Testis (tissue), 3 donors: ENCODE measurements around the gene CNTN6. TPM values are rescaled to one million over a fixed set of nuclear protein-coding genes. Genes with fewer than 3 reads are reported as not detected.

Source experiments
- DNase-seq: peaks from one replicate; pipeline ENCODE4 v3.0.0-alpha.2; 2019
- H3K27ac ChIP-seq, 2 donors: fragments of 200-600 bp; sonication (generic); one replicate each; pipeline ENCODE4 v1.5.1; 2019
- H3K27me3 ChIP-seq: fragments of 200-600 bp; sonication (generic); one replicate; pipeline ENCODE4 v1.5.1; 2019
- H3K36me3 ChIP-seq: fragments of 200-600 bp; sonication (generic); one replicate; pipeline ENCODE4 v1.5.1; 2017; ENCODE audit warnings: low read depth; ENCODE audit errors: missing control alignments
- H3K4me1 ChIP-seq: fragments of 200-600 bp; sonication (generic); one replicate; pipeline ENCODE4 v1.5.1; 2019
- H3K4me3 ChIP-seq, 2 donors: fragments of 200-600 bp; sonication (generic); one replicate each; pipeline ENCODE4 v1.5.1; 2017 to 2019
- H3K9me3 ChIP-seq: fragments of 200-600 bp; sonication (generic); one replicate; pipeline ENCODE4 v1.5.1; 2017
- CTCF ChIP-seq, 3 experiments: fragments of 450-650 bp in 2 of 3; fragments of 200-600 bp in 1 of 3; sonication (generic) in 1 of 3; IDR thresholded peaks; one replicate each; pipeline ENCODE4 v1.5.1; 2016 to 2019; ENCODE audit warnings: antibody characterized with exemption in 3 of 3, mild to moderate bottlenecking in 2 of 3, moderate library complexity in 1 of 3
- POLR2A ChIP-seq: fragments of 450-650 bp; IDR thresholded peaks from one replicate; pipeline ENCODE4 v1.6.1; 2017; ENCODE audit warnings: antibody characterized with exemption, mild to moderate bottlenecking, moderate library complexity
- WGBS, 2 donors: methylation state at CpG; one replicate each; pipeline ENCODE4 v1.1.5; 2018; 5-methylcytosine and 5-hydroxymethylcytosine counted together
- intact Hi-C: fragments of 100-400 bp; cut with DNase I; formaldehyde crosslinking; loops from one replicate; pipeline ENCODE4 v1.15.1; 2023; ENCODE audit warnings: low total_unique reads
- polyA plus RNA-seq: library from polyadenylated mRNA; stranded (reverse); fragments of 350-450 nt; fragmentation: Illumina TruSeq; extraction: RNeasy Lipid Tissue Mini Kit (QIAGEN cat#74804); gene quantifications from one replicate; pipeline ENCODE4 v1.2.3, GENCODE V29; 2014; ENCODE audit warnings: low read depth, low replicate concordance; ENCODE audit not compliant: insufficient read depth
- total RNA-seq, 2 donors: library from RNA; depleted of rRNA; stranded (reverse); fragments of >200 nt; gene quantifications; one replicate each; pipeline ENCODE4 v1.2.3, GENCODE V29; 2016

CNTN6 gene
- total and polyA plus RNA-seq, 3 donors from 2014 or later = 0.22 to 0.74 (median 0.31) TPM

GRCh38 chr3:1346386-1346785 is 253.6 kb downstream of the CNTN6 start:
- DNase-seq = no peak
- Histone ChIP-seq H3K27me3 (no peaks in the 10 kb centered on the region), H3K4me1 (no peaks in the 10 kb centered on the region), H3K9me3 (no peaks in the 10 kb centered on the region), H3K36me3 (no peaks in the 10 kb centered on the region), H3K27ac (no peak overlapping the region), H3K4me3 (no peak overlapping the region)
- TF ChIP-seq POLR2A = no peak
- TF ChIP-seq CTCF (IDR thresholded peaks at IDR 0.05) = no peak
- intact Hi-C loops = no loop called here
- 80 to 86% methylated on average over 6 of the region's 6 CpGs for WGBS, 2 donors

GRCh38 chr3:1348547-1348946 is 255.7 kb downstream of the CNTN6 start:
- no peaks in the 10 kb centered on the region for H3K36me3 ChIP-seq
- H3K27ac ChIP-seq = no peak overlapping the region
- TF ChIP-seq POLR2A (no peak), CTCF (IDR thresholded peaks at IDR 0.05) (no peak)
- no peaks in the 10 kb centered on the region for H3K4me1 ChIP-seq
- DNase-seq = no peak
- 84 to 95% methylated on average over 3 of the region's 3 CpGs for WGBS, 2 donors
- intact Hi-C loops = no loop called here
- no peaks in the 10 kb centered on the region for H3K27me3 ChIP-seq
- no peaks in the 10 kb centered on the region for H3K9me3 ChIP-seq
- no peak overlapping the region for H3K4me3 ChIP-seq

- Histone ChIP-seq H3K27me3 (no peaks in the 10 kb centered on the region), H3K4me3 (no peak overlapping the region), H3K4me1 (no peaks in the 10 kb centered on the region), H3K27ac (no peak overlapping the region), H3K9me3 (no peaks in the 10 kb centered on the region), H3K36me3 (no peaks in the 10 kb centered on the region)
- no peak for TF ChIP-seq POLR2A
- no peak for TF ChIP-seq CTCF (IDR thresholded peaks at IDR 0.05)
- 77 to 86% methylated on average over 3 of the region's 3 CpGs for WGBS, 2 donors
- intact Hi-C loops = no loop called here
- no peak for DNase-seq
Measured at GRCh38 chr3:1350885-1351284, 258.1 kb downstream of the CNTN6 start.

GRCh38 chr3:1355691-1356090 is 262.9 kb downstream of the CNTN6 start:
- H3K4me3 ChIP-seq = no peak overlapping the region
- no peaks in the 10 kb centered on the region for H3K27me3 ChIP-seq
- DNase-seq = no peak
- WGBS, 2 donors = 70 to 72% methylated on average over 3 of the region's 3 CpGs
- H3K27ac ChIP-seq = no peak overlapping the region
- no peak for TF ChIP-seq POLR2A
- no peaks in the 10 kb centered on the region for H3K36me3 ChIP-seq
- intact Hi-C loops = no loop called here
- H3K9me3 ChIP-seq = no peaks in the 10 kb centered on the region
- H3K4me1 ChIP-seq = no peaks in the 10 kb centered on the region

- Histone ChIP-seq H3K27me3 (no peaks in the 10 kb centered on the region), H3K27ac (no peak overlapping the region), H3K36me3 (no peaks in the 10 kb centered on the region), H3K9me3 (no peaks in the 10 kb centered on the region), H3K4me3 (no peak overlapping the region), H3K4me1 (no peaks in the 10 kb centered on the region)
- intact Hi-C loops = no loop called here
- 77 to 86% methylated on average over 3 of the region's 3 CpGs for WGBS, 2 donors
- TF ChIP-seq POLR2A (no peak), CTCF (IDR thresholded peaks at IDR 0.05) (no peak)
- DNase-seq = no peak
Measured at GRCh38 chr3:1356101-1356500, 263.3 kb downstream of the CNTN6 start.
